ENCODE measurements around the gene SRR.

GRCh38 chr17:2309338-2310154 is 5.8 kb downstream of the SRR start:
- TF ChIP-seq FOXA1 (IDR thresholded peaks at IDR 0.05) (no peak), BHLHE40 (IDR thresholded peaks at IDR 0.05; ENCODE audit: borderline replicate concordance) (no peak), SP1 (IDR thresholded peaks at IDR 0.05) (no peak), ELF4 (IDR thresholded peaks at IDR 0.05) (no peak)
